Cortex of kidney (tissue), 1 donor: ENCODE results near the gene RHBDF2.

Experiments
- DNase-seq: peaks from one replicate; lab custom pipeline; 2025; lab: John Stamatoyannopoulos, UW

Gene RHBDF2

GRCh38 chr17:76501018-76501826 is at the start of gene RHBDF2:
RHBDF2 (minus strand) TSS chr17:76501423; CDS start chr17:76481524, 19,899 bp downstream.
- DNase-seq, result no peak

GRCh38 chr17:76549539-76549938 is 48.3 kb upstream of the RHBDF2 start:
- DNase-seq, result no peak

- no peak for DNase-seq
These were observed 47.9 kb upstream of the RHBDF2 start for GRCh38 chr17:76549215-76549518.

GRCh38 chr17:76548378-76549214 is 47.4 kb upstream of the RHBDF2 start:
- no peak for DNase-seq

- DNase-seq, result no peak
These were observed 46.5 kb upstream of the RHBDF2 start for GRCh38 chr17:76547642-76548202.

- no peak for DNase-seq
These were observed 46.0 kb upstream of the RHBDF2 start for GRCh38 chr17:76547183-76547641.

- no peak for DNase-seq
These were observed 45.4 kb upstream of the RHBDF2 start for GRCh38 chr17:76546556-76547182.

GRCh38 chr17:76545918-76546555 is 44.8 kb upstream of the RHBDF2 start:
- no peak for DNase-seq

- no peak for DNase-seq
These were observed 43.5 kb upstream of the RHBDF2 start for GRCh38 chr17:76544546-76545365.

- DNase-seq, result no peak
These were observed 42.8 kb upstream of the RHBDF2 start for GRCh38 chr17:76543826-76544545.

- DNase-seq, result no peak
These were observed 42.2 kb upstream of the RHBDF2 start for GRCh38 chr17:76543482-76543825.

- no peak for DNase-seq
These were observed 41.8 kb upstream of the RHBDF2 start for GRCh38 chr17:76542984-76543383.

- no peak for DNase-seq
These were observed 41.3 kb upstream of the RHBDF2 start for GRCh38 chr17:76542566-76542971.

- no peak for DNase-seq
These were observed 40.7 kb upstream of the RHBDF2 start for GRCh38 chr17:76541739-76542454.

GRCh38 chr17:76540381-76541300 is 39.4 kb upstream of the RHBDF2 start:
- DNase-seq, result no peak

- DNase-seq, result no peak
These were observed 38.5 kb upstream of the RHBDF2 start, which contains the start of gene PRCD for GRCh38 chr17:76539631-76540271. PRCD (plus strand) TSS chr17:76540044; CDS start chr17:76540142, 98 bp downstream.

GRCh38 chr17:76538941-76539570 is 37.8 kb upstream of the RHBDF2 start:
- DNase-seq, result no peak
